Stimulated activated CD4-positive, alpha-beta T cell treated with anti-CD3 and anti-CD28 coated beads, Interleukin-15, amount 100 ng/mL, for 48 hours (primary cell): ENCODE data around the gene CTPS1.

Experiments used
- DNase-seq, 2 donors: peaks; one replicate each; pipeline ENCODE4 v3.0.0-alpha.2; 2020; ENCODE audit warnings: low read depth in 2 of 2

Gene CTPS1

GRCh38 chr1:40966417-40966816 is 13.1 kb upstream of the CTPS1 start:
- DNase-seq, result no peak

GRCh38 chr1:40969445-40969844 is 10.1 kb upstream of the CTPS1 start:
- no peak for DNase-seq

- DNase-seq, result no peak
These were observed 7.5 kb upstream of the CTPS1 start for GRCh38 chr1:40971966-40972365.

- no peak for DNase-seq
These were observed 5.6 kb upstream of the CTPS1 start for GRCh38 chr1:40973912-40974311.

DNA sequence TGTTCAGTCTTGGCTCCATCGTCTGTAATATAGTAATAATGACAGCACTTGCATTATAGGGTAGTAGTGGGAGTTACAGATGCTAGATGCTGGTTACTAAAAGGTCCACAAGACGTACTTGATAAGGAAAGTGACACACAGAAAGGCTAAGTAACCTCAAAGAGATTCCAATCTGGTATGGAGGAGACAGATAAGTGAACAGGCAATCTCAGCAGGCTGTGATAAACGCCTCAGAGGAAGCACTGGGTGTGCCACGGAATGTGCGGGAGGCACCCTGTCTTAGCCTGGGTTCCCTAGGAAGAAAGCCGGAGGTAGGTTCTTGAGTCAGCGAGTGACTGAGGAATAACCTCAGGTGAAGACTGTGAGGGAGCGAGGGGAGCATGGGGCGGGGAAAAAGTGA is 4.6 kb upstream of the CTPS1 start:
- no peak for DNase-seq

DNA sequence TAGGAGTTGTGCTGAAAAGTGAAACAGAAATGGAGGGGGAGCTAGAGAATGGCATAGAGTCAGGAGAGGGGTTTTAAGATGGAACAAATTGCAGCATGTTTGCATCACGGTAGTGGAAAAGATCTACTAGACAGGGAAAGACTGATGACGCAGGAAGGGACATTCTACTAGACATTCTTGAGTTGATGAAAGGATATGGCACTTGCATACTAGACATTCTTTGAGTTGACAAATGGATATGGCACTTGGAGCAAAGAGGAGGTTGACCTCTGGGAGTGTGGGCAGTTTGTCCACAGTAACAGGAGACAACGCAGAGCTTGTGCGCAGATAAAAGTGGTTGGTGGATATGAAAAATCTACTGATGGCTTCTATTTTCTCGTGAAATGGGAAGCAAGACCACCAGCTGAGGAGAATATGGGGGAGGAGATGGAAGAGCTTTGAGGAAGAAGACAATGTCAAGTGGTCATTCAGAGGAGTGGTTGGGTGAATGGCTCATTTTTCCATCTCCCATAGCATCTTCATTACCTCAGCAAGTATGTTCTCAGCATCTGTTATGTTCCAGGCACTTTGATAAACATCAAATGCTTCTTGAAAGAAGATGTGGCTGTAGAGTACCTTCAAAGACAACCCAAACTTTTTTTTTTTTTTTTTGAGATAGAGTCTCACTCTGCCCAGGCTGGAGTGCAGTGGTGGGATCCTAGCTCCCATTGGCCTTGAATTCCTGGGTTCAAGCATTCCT is 2.4 kb upstream of the CTPS1 start:
- no peak for DNase-seq

- DNase-seq, result no peak
These were observed 1.8 kb upstream of the CTPS1 start for GRCh38 chr1:40977716-40978115.

- DNase-seq, result no peak
These were observed 633 bp upstream of the CTPS1 start for GRCh38 chr1:40978886-40979240.

GRCh38 chr1:40980068-40980452 is 564 bp downstream of the CTPS1 start:
- DNase-seq, result no peak

DNA sequence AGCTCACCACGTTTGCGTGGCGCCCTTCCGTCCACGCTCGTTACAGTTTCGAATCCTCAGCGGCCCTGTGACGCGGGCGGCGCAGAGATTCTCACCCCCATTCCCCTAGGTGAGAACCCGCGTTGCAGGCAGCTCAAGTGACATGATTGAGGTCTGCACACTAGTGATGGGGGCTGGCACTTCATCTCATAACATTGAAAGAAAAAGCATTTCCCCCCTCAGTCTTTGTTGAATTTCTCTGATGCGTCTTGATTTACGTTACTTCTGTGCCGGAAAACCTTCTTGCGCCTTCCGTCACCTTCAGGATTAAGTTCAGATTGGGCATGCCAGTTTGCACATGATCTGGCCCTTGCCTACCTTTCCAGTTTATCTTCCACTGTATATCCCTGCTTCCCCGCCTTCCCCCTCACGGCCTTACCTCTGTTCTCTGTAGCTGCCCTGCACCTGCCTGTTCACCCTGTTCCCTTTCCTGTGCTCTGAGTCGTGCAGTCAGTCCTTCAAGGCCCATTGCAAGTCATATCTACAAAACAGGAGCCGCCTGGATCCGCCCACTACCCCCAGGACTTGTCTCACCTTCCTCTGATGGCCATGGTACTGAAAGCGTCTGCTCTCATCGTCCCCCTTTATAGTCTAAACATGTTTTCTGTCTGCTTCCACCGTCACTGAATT is 1.1 kb downstream of the CTPS1 start:
- DNase-seq, result peak; percentile 41 to 51

GRCh38 chr1:40981691-40982448 is 2.4 kb downstream of the CTPS1 start:
- no peak for DNase-seq

DNA sequence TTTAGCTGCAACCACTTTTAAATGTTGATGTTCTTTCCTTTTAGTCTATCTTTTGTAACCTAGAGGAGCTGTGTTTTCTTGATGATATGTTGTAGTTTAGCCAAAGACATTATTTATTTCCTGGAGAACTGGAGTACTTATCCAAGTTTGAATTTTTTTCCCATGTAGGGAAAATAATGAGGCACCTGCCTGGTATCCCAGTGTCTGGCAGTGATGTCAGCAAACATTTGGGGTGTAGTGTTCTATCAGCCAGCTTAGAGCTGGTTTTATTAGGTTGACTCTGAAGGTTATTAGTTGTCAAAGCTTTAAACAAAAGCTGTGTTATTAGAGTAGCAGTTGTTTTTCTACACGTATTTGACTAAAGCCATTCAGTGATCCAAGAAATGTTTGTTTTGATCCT is 3.2 kb downstream of the CTPS1 start:
- no peak for DNase-seq

- no peak for DNase-seq
These were observed 3.8 kb downstream of the CTPS1 start for GRCh38 chr1:40983286-40983685.

DNA sequence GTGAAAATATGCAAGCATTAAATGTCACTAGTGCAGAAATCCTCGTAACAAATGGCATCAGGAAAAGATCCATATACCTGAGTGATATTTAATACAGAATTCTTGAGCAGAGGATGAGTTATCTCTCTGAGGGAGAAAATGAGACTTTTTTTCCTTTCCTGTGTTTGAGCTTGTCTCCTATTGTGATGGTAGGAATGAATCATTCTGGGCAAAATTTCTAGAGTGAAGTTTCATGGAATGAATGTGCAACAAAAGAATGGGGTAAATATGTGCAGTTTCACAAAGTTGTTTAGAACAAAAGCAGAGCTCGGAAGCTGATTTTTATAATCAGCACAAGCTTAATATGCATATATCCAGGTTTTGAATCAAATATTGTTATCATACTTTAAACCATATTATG is 4.6 kb downstream of the CTPS1 start:
- no peak for DNase-seq

- no peak for DNase-seq
These were observed 5.0 kb downstream of the CTPS1 start for GRCh38 chr1:40984531-40984930.

DNA sequence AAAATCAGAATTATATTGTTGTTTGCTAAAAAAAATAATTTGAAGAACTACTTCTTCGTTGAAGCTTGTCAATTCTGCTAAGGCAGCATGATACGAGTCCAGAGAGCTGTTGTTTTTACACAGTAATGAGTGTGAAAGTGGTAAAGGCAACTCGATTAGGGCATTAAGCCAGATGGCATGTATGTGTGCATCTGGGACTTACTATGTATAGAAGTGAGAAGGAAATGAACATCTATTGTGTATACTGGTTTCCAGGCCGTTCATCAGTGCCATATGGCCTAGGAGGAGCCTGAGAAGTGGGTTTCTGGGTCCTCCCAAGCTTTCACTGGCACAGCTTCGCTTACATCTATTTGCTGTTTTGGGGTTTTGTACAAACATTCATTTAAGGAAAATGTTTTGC is 5.7 kb downstream of the CTPS1 start:
- no peak for DNase-seq

GRCh38 chr1:40985875-40986274 is 6.4 kb downstream of the CTPS1 start:
- no peak for DNase-seq

- no peak for DNase-seq
These were observed 6.9 kb downstream of the CTPS1 start for GRCh38 chr1:40986328-40986783.

DNA sequence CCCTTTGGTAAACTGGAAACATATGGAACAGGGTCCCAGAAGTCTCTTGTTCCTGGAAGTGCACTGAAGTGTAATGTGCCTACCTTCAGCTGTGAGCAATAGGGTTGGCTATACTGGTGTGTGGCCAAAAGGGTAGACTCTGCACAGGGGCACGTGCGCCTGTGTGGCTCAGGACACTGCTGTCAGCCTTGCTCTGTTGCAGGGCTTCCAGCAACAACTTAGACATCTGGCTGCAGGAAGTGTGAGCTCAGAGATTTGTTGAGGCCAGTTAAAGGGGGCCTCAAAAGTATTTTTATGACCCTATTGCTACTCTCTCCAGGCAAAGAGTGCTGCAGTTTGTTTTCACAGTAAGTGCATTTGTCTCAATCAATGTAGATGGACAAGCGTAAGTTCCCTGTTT is 7.5 kb downstream of the CTPS1 start:
- DNase-seq, result no peak

GRCh38 chr1:40987439-40988276 is 8.2 kb downstream of the CTPS1 start:
- no peak for DNase-seq

DNA sequence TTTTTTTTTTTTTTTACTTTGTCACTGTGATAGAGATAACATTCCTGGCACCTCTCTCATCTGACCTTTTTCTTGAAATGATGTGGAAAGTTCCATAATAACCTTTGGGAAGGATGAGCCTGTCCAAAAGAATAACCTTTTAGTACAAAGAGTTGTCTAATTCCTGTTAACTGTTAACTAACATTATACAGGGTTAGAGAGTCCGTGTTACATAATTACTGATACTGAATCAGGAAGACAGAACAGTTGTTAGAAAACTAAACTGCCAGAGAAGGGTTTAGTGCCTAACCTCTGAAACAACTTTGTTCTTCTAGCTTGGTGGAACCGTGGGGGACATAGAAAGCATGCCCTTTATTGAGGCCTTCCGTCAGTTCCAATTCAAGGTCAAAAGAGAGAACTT is 8.8 kb downstream of the CTPS1 start:
- DNase-seq, result no peak

- no peak for DNase-seq
These were observed 9.6 kb downstream of the CTPS1 start for GRCh38 chr1:40989066-40989465.
